IgD-negative memory B cell (primary cell): Measurements from ENCODE around the gene MEF2D. TPM values are rescaled to one million over a fixed set of nuclear protein-coding genes. Genes with fewer than 3 reads are reported as not detected.

Source experiments
- H3K27ac Mint-ChIP-seq, 3 donors: one replicate each; pipeline ENCODE4 v1.8.0; 2020 to 2022; ENCODE audit warnings: mild to moderate bottlenecking in 3 of 3, mixed read lengths in 3 of 3, moderate library complexity in 1 of 3
- H3K27me3 Mint-ChIP-seq: one replicate; pipeline ENCODE4 v1.8.0; 2021; ENCODE audit warnings: mixed read lengths
- H3K36me3 Mint-ChIP-seq: one replicate; pipeline ENCODE4 v1.8.0; 2020; ENCODE audit warnings: mild to moderate bottlenecking, mixed read lengths
- H3K4me1 Mint-ChIP-seq, 3 donors: one replicate each; pipeline ENCODE4 v1.8.0; 2020 to 2022; ENCODE audit warnings: mixed read lengths in 3 of 3, mild to moderate bottlenecking in 1 of 3
- H3K4me3 Mint-ChIP-seq, 4 donors: one replicate each; pipeline ENCODE4 v1.8.0; 2020 to 2022; ENCODE audit warnings: mild to moderate bottlenecking in 4 of 4, mixed read lengths in 4 of 4, moderate library complexity in 3 of 4
- H3K9me3 Mint-ChIP-seq, 3 donors: one replicate each; pipeline ENCODE4 v1.8.0; 2020 to 2021; ENCODE audit warnings: mixed read lengths in 3 of 3, mild to moderate bottlenecking in 1 of 3
- polyA plus RNA-seq: library from polyadenylated mRNA; unstranded; fragments of 300-500 nt; fragmentation: Illumina TruSeq; gene quantifications from one replicate; pipeline ENCODE4 v1.2.3, GENCODE V29; 2021

Gene MEF2D
- polyA plus RNA-seq, 1 donor from 2014 or later, result 16.2 TPM

DNA sequence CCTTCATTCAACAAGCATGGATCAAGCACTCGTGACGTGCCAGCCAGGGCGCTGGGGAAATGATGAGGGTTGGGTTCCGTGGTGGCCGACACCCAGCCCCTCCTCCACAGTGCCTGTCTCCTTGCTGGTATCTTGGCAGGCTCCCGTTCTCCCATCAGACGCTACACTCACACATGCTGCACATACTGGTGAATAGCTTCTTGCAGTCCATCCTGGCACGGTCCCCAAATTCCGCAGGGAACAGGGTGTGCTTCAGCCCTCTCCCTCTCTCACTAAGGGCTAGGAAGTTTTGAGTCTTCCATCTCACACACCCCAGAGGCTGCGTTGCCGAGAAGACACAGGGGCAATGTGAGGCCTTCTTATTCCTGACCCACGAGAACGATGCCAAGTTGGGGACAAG, 10.1 kb upstream of the MEF2D start:
- Mint-ChIP-seq H3K9me3 (no peaks in the 10 kb centered on the region), H3K27me3 (no peaks in the 10 kb centered on the region), H3K27ac (peak overlapping the region in 1 of 3 donors; percentile 66), H3K4me1 (peaks cover 6 to 15% (median 8%) of the 10 kb centered on the region in 3 donors), H3K4me3 (peak overlapping the region in 1 of 4 donors; percentile 56), H3K36me3 (no peaks in the 10 kb centered on the region)

DNA sequence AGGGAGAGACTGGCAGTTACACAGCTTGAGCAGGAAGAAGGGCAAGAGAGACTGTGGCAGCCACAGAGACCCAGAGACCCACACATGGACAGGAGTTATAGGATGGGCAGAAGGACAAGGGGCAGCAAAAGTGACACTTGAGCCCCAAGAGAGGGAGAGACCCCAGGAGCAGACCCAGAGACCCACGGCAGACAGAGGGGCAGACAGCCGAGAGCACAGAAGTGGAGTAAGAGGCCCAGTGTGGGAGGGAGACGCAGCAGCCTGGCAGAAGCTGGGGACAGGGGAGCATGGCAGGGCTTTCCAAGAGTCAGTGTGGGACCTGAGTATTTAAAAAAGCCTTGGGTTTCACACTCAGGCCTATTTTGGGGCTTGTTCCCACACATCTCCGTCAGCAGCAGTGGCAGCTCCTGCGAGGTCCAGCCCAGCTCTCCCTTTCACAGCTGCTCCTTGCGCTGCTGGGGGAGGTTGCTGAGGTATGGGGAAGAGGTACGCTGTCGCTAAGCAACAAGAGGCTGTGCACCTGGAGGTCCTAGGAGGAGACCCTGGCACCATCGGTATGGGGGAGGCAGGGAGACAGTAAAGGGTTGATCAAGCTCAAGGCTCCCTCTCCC, 9.0 kb upstream of the MEF2D start:
- Mint-ChIP-seq H3K4me1 (peaks cover 14 to 22% (median 17%) of the 10 kb centered on the region in 3 donors), H3K36me3 (no peaks in the 10 kb centered on the region), H3K27me3 (peaks cover 2% of the 10 kb centered on the region), H3K4me3 (peak overlapping the region in 1 of 4 donors; percentile 27), H3K27ac (peak overlapping the region in 2 of 3 donors; percentile 66 to 94), H3K9me3 (no peaks in the 10 kb centered on the region)

DNA sequence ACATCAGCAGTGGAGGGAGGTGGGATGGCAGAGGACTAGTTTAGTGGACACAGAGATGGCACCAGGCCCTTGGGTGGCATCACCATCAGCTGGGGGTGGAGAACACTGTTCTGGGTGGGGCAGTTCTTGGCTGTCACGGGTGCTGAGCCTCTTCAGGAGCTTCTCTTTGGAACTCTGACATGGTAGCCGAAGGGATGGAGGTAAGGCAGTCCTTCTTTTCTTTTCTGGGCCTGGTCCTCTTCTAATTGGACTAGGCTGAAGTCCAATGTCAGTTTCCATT, 8.3 kb upstream of the MEF2D start:
- Mint-ChIP-seq H3K36me3 (no peaks in the 10 kb centered on the region), H3K27me3 (peaks cover 2% of the 10 kb centered on the region), H3K4me3 (no peak overlapping the region), H3K9me3 (no peaks in the 10 kb centered on the region), H3K4me1 (peaks cover 20 to 28% (median 23%) of the 10 kb centered on the region in 3 donors), H3K27ac (peak overlapping the region in 1 of 3 donors; percentile 94)

DNA sequence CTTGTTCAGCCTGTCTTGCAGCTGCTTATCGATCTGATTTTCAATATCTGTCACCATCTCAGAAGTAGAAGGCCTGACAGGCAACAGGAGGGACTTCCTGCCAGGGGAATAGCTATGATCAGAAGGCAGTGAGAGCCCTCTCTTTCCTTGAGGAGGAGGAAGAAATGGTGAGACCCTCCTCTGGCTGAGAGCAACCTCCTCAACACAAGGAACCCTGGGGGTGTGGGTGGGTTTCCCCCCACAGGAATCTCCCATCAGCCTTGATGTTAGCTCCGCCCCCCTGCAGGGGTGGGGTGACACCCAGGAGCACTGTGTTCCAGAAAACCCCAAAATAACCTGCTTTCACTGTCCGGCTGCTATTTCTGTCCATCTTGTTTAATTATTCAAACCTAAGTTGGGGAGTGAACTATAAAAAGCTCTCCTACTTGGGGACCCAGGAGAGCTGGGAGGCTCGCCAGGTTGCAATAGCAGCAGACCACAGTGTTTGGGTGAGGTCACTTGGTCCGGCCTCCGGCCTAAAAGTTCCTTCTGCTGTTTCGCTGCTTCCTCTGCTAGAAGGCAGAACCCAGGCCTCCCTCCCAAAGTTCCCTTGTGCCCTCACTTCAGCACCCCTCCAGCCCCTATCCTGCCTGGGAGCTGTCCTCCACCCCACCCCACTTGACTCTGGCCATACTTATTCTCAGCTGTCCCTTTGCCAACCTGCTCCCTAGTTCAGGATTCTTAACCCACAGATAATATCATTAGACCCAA, 7.8 kb upstream of the MEF2D start:
- Mint-ChIP-seq H3K27ac (peak overlapping the region; percentile 82 to 94 (median 84)), H3K36me3 (no peaks in the 10 kb centered on the region), H3K4me3 (peak overlapping the region in 3 of 4 donors; percentile 44 to 85 (median 58)), H3K4me1 (peaks cover 24 to 32% (median 27%) of the 10 kb centered on the region in 3 donors), H3K9me3 (no peaks in the 10 kb centered on the region), H3K27me3 (peaks cover 2% of the 10 kb centered on the region)

DNA sequence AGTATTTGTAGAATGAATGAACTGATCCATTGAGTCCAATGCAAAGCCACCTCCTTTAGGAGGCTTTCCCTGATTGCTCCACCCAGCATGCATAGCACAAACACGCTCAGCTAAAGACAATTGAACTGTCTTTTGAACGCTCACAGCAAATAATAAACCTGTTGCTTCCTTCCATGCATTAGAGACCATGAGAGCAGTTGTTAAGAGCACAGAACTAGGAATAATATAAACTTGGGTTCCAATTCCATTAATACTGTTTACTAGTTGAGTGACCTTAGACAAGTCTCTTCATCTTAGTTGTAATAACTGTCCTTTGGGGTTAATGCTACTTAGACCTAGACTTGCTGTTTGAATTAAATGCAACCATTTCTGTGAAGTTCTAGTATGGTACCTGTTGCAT, 5.9 kb upstream of the MEF2D start:
- Mint-ChIP-seq H3K36me3 (no peaks in the 10 kb centered on the region), H3K4me3 (peak overlapping the region in 2 of 4 donors; percentile 46 to 80), H3K27me3 (peaks cover 2% of the 10 kb centered on the region), H3K9me3 (no peaks in the 10 kb centered on the region), H3K27ac (peak overlapping the region; percentile 92 to 100 (median 97)), H3K4me1 (peaks cover 30 to 48% (median 37%) of the 10 kb centered on the region in 3 donors)

DNA sequence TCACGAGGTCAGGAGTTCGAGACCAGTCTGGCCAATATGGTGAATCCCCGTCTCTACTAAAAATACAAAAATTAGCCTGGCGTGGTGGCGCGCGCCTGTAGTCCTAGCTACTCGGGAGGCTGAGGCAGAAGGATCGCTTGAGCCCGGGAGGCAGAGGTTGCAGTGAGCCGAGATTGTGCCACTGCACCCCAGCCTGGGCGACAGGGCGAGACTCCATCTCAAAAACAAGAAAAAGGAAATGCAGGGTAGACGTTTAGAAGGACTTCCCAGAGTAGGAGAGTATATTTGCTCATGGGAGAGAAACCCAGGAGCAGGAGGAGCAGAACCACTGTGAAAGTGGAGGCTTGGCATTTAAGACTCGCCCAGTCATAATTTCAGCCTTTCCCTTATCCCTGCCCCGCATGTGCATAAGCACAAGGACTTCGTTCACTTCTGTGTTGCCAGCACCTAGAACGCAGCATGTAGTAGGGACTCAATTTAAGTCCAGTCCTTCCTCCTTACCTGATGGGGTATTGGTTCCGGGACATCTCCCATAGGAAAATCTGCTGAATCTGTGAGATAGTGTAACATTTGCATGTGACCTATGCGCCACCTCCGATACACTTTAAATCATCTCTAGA, 5.2 kb upstream of the MEF2D start:
- H3K36me3 Mint-ChIP-seq, result no peaks in the 10 kb centered on the region
- H3K9me3 Mint-ChIP-seq, result no peaks in the 10 kb centered on the region
- peaks cover 33 to 49% (median 39%) of the 10 kb centered on the region in 3 donors for H3K4me1 Mint-ChIP-seq
- peak overlapping the region; percentile 80 to 95 (median 88) for H3K4me3 Mint-ChIP-seq
- peaks cover 2% of the 10 kb centered on the region for H3K27me3 Mint-ChIP-seq
- peak overlapping the region; percentile 92 to 100 (median 97) for H3K27ac Mint-ChIP-seq

DNA sequence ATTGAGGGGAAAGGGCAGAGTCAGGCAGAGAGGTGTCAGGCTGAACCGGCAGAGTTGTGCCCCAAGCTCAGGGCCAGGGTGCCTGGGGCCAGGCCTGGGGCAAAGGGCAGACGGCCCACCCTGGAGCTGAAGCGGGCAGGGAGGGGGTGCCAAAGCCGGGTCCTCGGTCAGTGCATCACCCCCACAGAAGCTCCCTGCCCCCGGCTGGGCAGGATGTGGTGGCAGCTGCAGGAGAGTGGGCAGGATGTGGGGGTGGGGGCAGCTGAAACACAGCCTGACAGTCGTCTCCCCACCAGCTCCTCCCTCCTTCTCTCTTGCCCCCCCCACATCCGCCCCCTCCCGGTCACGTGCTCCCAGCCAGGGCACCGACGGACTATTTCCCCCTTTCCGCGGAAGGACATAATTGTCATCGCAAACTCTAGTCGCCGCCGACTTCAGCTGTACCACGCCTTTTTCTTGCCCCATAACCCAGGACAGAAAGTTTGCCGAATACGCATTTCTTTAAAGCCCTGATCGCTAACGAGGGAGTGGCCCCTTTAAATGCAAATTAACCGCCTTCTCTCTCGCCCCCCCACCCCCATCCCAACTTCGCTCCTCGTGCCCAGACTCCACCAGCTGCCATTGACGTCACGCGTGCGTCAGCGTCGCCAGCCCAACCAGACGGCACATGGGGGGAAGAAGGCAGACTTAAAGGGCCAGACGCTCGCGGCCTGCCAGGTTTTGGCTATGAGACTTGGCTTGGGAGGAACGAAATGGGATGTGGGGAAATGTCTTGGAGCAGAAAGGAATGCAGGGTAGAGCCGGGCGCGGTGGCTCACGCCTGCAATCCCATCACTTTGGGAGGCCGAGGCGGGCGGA, 4.5 kb upstream of the MEF2D start:
- H3K4me1 Mint-ChIP-seq, result peaks cover 33 to 49% (median 39%) of the 10 kb centered on the region in 3 donors
- peaks cover 2% of the 10 kb centered on the region for H3K27me3 Mint-ChIP-seq
- peak overlapping the region; percentile 92 to 100 (median 97) for H3K27ac Mint-ChIP-seq
- no peaks in the 10 kb centered on the region for H3K9me3 Mint-ChIP-seq
- H3K4me3 Mint-ChIP-seq, result peak overlapping the region; percentile 80 to 95 (median 88)
- no peaks in the 10 kb centered on the region for H3K36me3 Mint-ChIP-seq

DNA sequence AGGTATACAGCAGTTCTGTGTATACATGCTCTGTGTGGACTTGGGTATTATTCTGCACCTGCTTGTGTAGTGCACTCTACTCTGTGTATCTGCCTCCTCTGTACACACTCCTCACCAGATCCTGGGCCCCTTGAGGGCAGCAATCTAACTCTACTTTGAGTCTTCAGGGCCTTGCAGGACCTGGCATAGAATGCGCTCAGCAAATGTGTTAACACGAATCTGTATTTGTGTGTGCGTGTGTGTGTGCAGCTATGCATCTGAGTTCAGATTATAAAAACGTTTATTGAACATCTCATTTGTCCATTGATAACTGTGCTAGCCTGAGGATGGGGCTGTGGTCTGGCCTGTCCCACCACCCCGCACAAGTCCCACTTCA, 3.9 kb upstream of the MEF2D start:
- Mint-ChIP-seq H3K9me3 (no peaks in the 10 kb centered on the region), H3K36me3 (no peaks in the 10 kb centered on the region), H3K27ac (peak overlapping the region; percentile 92 to 100 (median 97)), H3K4me3 (peak overlapping the region; percentile 80 to 95 (median 88)), H3K4me1 (peaks cover 33 to 49% (median 39%) of the 10 kb centered on the region in 3 donors), H3K27me3 (peaks cover 2% of the 10 kb centered on the region)

DNA sequence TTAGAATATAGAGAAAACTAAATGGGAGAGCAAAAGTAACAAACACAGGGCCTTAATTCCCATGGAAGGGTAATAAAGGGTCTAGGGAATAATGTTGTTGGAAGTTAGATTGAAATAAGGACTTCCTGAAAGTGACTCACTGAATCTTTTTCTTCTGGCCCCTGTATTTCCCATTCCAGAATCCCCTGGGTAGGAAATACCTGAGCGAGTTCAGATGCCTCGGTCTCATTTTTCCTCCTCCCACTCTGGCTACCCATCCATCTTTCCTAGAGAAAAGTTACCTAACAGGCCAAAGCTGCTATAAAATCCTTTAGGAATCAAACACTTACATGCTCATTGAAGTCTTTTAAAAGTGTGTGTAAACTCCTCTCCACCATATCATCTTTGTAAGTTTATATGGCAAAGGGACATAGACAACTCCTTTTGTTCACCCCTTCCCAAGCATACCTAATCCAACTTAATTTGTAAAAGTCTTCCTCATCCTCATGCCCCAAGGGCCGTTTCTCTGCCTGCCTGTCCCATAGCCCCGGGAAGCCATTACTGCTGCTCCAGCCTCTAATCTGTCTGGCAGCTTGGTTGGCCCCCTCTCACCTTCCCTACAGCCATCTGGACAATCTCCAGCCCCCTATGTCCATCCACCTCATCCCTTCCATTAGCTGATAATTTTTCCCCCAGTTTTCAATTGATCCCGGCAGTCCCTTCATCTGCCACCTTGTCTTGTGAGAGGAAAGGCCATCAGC, 3.3 kb upstream of the MEF2D start:
- peaks cover 2% of the 10 kb centered on the region for H3K27me3 Mint-ChIP-seq
- no peaks in the 10 kb centered on the region for H3K9me3 Mint-ChIP-seq
- no peaks in the 10 kb centered on the region for H3K36me3 Mint-ChIP-seq
- H3K4me1 Mint-ChIP-seq, result peaks cover 33 to 51% (median 41%) of the 10 kb centered on the region in 3 donors
- H3K27ac Mint-ChIP-seq, result peak overlapping the region; percentile 92 to 100 (median 97)
- peak overlapping the region in 3 of 4 donors; percentile 80 to 95 (median 94) for H3K4me3 Mint-ChIP-seq

DNA sequence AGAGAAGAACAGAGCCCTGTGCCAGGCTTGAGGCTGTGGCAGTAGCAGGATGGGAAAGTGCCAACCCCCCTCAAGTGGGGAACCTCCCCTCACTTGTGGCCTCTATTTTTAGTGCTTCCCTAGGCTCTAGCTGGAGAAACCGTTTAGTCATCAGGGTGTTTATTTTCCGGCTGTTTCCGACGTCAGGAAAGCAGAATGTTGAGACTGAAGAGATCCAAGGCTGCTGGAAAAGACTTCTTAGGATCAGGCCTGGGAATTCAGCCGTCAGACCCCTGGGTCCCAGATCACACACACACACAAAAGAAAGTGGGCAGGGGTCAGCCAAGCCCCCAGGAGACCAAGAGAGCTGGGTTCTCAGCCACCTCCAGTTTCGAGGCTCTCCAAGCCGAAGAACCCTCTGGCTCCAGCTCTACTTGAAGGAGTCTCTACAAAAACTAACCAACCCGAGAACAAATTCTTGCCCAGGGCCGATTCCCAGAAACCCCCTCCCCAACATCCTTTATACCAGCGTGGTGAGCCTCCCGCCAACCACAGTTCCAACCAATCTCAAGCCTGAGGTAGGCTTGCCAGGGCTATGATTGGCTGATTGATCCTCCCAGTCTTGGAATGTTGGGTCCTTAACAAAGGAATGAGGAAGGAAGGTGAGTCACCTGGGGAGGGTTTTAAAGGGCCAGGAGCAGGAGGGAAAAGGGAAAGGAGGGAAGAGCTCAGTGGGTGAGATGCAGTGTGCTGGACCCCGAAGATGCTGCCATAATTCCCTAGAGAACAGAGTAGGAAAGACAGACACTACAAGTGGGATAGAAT, 2.5 kb upstream of the MEF2D start:
- Mint-ChIP-seq H3K4me1 (peaks cover 37 to 51% (median 44%) of the 10 kb centered on the region in 3 donors), H3K36me3 (no peaks in the 10 kb centered on the region), H3K9me3 (no peaks in the 10 kb centered on the region), H3K27ac (peak overlapping the region; percentile 92 to 100 (median 97)), H3K27me3 (peaks cover 2% of the 10 kb centered on the region), H3K4me3 (peak overlapping the region in 3 of 4 donors; percentile 8 to 80 (median 52))

DNA sequence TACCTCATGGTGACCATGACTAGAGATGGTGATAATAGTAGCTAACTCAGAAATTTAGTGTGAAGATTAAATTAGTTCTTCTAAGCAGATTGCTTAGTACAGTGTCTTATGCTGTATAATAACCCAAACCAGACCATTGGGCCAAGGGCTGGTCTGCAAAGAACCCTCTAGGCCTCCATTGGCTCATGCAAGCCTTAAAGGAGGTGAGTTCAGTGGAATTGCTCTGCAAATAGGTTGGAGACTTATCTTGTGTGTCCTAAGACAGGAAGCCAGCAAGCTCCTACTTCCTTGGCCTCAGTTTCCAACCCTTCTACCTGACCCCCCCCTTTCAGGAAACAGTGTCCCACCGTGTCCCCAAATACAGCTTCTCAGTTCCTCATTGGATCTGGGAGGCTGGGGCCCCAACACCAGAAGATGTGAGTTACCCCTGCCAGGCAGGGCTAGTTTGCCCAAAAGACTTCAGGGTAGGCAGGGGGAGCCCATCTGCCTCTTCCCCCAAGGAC, 1.9 kb upstream of the MEF2D start:
- Mint-ChIP-seq H3K36me3 (no peaks in the 10 kb centered on the region), H3K27me3 (peaks cover 2% of the 10 kb centered on the region), H3K4me1 (peaks cover 43 to 53% (median 49%) of the 10 kb centered on the region in 3 donors), H3K4me3 (peak overlapping the region; percentile 16 to 94 (median 82)), H3K9me3 (no peaks in the 10 kb centered on the region), H3K27ac (peak overlapping the region; percentile 92 to 100 (median 97))

DNA sequence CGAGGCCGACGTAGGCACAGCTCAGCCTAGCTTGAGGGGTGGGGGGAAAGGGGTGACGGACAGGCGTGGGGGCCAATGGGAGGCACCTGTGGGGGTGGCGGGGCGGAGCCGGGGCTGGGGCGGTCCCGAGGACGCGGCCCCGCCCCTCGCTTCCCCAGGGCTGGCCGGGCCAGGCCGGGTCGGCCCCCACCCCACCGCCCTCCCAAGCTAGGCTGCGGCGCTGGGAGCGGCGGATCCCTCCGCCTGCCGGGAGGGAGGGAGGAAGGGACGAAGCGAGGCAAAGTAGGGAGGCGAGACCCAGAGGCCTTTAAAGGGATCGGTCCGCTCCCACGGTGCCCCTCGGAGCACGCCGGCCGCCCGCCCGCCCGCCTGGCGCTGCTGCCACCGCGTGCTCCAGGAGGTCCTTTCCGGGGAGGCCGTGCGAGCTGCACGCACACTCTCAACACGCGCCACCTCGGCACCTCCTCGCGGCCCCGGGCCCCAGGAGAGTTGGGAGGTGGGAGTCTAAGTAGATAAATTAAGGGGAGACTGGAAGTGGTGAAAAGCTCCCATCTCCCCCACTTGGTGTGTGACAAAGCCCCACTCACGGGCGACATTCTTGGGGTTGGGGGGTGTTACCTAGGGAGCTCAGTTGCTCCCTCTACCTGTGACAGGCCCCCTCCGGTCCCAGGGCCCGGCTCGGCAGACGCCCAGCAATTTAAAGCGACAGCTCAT, 375 bp upstream of the MEF2D start:
- peaks cover 2% of the 10 kb centered on the region for H3K27me3 Mint-ChIP-seq

More for the DNA sequence above, 375 bp upstream of the MEF2D start:
- no peaks in the 10 kb centered on the region for H3K36me3 Mint-ChIP-seq
- peaks cover 52 to 63% (median 61%) of the 10 kb centered on the region in 3 donors for H3K4me1 Mint-ChIP-seq
- H3K9me3 Mint-ChIP-seq, result no peaks in the 10 kb centered on the region
- peak overlapping the region; percentile 92 to 98 (median 97) for H3K27ac Mint-ChIP-seq
- peak overlapping the region; percentile 80 to 97 (median 92) for H3K4me3 Mint-ChIP-seq
